GM19324 (cell line): ENCODE measurements around the gene INKA1.
"Not testable (repeated sequence)": the region's sequence is repeated elsewhere in the genome, so short reads cannot be mapped to it uniquely, and the experiment has no call there.

Source experiments
- ATAC-seq: cut with Tn5 transposase; IDR thresholded peaks from one replicate; pipeline ENCODE4 v1.9.1; 2021; ENCODE audit warnings: mild to moderate bottlenecking, moderate library complexity; ENCODE audit not compliant: unreplicated experiment, low FRiP score

Gene INKA1

GRCh38 chr3:49806850-49807249 is 3.8 kb downstream of the INKA1 start:
- no peak for ATAC-seq

GRCh38 chr3:49807431-49808114 is 4.5 kb downstream of the INKA1 start:
- ATAC-seq, result no peak

GRCh38 chr3:49812916-49813496 is 9.9 kb downstream of the INKA1 start:
- ATAC-seq, result no peak

GRCh38 chr3:49813497-49814174 is 10.6 kb downstream of the INKA1 start, which contains the start of gene UBA7:
Gene UBA7 (minus strand): TSS chr3:49813953. CDS start chr3:49813787, 166 bp downstream.
- peak; percentile 61 for ATAC-seq

GRCh38 chr3:49823131-49823530 is 20.1 kb downstream of the INKA1 start:
- not testable (repeated sequence) for ATAC-seq

GRCh38 chr3:49826016-49826415 is 23.0 kb downstream of the INKA1 start:
- ATAC-seq, result no peak

GRCh38 chr3:49831341-49831740 is 28.3 kb downstream of the INKA1 start:
- no peak for ATAC-seq

GRCh38 chr3:49839193-49839809 is 36.2 kb downstream of the INKA1 start:
- no peak for ATAC-seq

- no peak for ATAC-seq
These were observed 37.3 kb downstream of the INKA1 start for GRCh38 chr3:49840388-49840787.

GRCh38 chr3:49841126-49841696 is 38.1 kb downstream of the INKA1 start:
- no peak for ATAC-seq

- ATAC-seq, result no peak
These were observed 38.7 kb downstream of the INKA1 start for GRCh38 chr3:49841806-49842205.

GRCh38 chr3:49842843-49843517 is 39.9 kb downstream of the INKA1 start:
- no peak for ATAC-seq

- ATAC-seq, result no peak
These were observed 41.6 kb downstream of the INKA1 start for GRCh38 chr3:49844464-49845183.

- ATAC-seq, result no peak
These were observed 42.6 kb downstream of the INKA1 start for GRCh38 chr3:49845694-49846093.
